Endothelial cell (in vitro differentiated cells): ENCODE data around the gene CEACAM1. TPM values are rescaled to one million over a fixed set of nuclear protein-coding genes. Genes with fewer than 3 reads are reported as not detected.
A peak's percentile ranks its signal among the peaks of the same experiment; 100 is the strongest.

Source experiments
- DNase-seq: peaks from one replicate; pipeline ENCODE4 v3.0.0; 2021; ENCODE audit warnings: low spot score
- H3K27ac Mint-ChIP-seq: one replicate; pipeline ENCODE4 v1.8.0; 2021; ENCODE audit warnings: mixed read lengths, inconsistent platforms; ENCODE audit not compliant: unreplicated experiment
- H3K27me3 Mint-ChIP-seq: one replicate; pipeline ENCODE4 v1.8.0; 2021; ENCODE audit warnings: mild to moderate bottlenecking, moderate library complexity, mixed read lengths, inconsistent platforms; ENCODE audit not compliant: unreplicated experiment
- H3K36me3 Mint-ChIP-seq: one replicate; pipeline ENCODE4 v1.8.0; 2021; ENCODE audit warnings: mild to moderate bottlenecking, low read depth, mixed read lengths, inconsistent platforms; ENCODE audit not compliant: unreplicated experiment
- H3K4me1 Mint-ChIP-seq: one replicate; pipeline ENCODE4 v1.8.0; 2021; ENCODE audit warnings: mild to moderate bottlenecking, mixed read lengths, inconsistent platforms; ENCODE audit not compliant: unreplicated experiment
- H3K4me3 Mint-ChIP-seq: one replicate; pipeline ENCODE4 v1.8.0; 2021; ENCODE audit warnings: mild to moderate bottlenecking, mixed read lengths, inconsistent platforms; ENCODE audit not compliant: unreplicated experiment
- H3K9me3 Mint-ChIP-seq: one replicate; pipeline ENCODE4 v1.8.0; 2021; ENCODE audit warnings: mixed read lengths, inconsistent platforms; ENCODE audit not compliant: unreplicated experiment
- long read RNA-seq: library from polyadenylated mRNA; unstranded; transcript quantifications from one replicate; pipeline ENCODE4 v2.0.0, GENCODE V29; 2020; ENCODE audit not compliant: unreplicated experiment
- total RNA-seq: library from RNA; stranded (reverse); fragmentation: NEBNext Ultra II Directional; extraction: Animal tissue kit (Norgen Biotek cat#: 25700); gene quantifications from one replicate; pipeline ENCODE4 v1.2.1, GENCODE V29; 2021; ENCODE audit not compliant: unreplicated experiment
- TF ChIP-seq, protein P1 (sequence below): fragments of 200-600 bp; sonication (generic); IDR thresholded peaks from one replicate; pipeline ENCODE4 v1.5.0; 2021; ENCODE audit warnings: antibody characterized with exemption; ENCODE audit not compliant: unreplicated experiment

Gene CEACAM1
- total RNA-seq, result 9.3 TPM
- long read RNA-seq, partial matches to known transcripts, result 0 of 3 reads
- long read RNA-seq, other reads (novel, unspliced or antisense), result 1 of 3 reads

- H3K4me1 Mint-ChIP-seq, result peaks cover 27% of the 10 kb centered on the region
Measured at GRCh38 chr19:42528354-42529247, at the start of gene CEACAM1. CEACAM1 (minus strand) TSS chr19:42528481; CDS start chr19:42528374, 107 bp downstream.

GRCh38 chr19:42577016-42577415 is 48.7 kb upstream of the CEACAM1 start:
- H3K36me3 Mint-ChIP-seq, result no peaks in the 10 kb centered on the region
- no peak overlapping the region for H3K4me3 Mint-ChIP-seq
- no peak overlapping the region for H3K27ac Mint-ChIP-seq
- H3K9me3 Mint-ChIP-seq, result no peaks in the 10 kb centered on the region
- peaks cover 8% of the 10 kb centered on the region for H3K4me1 Mint-ChIP-seq
- no peak for DNase-seq
- TF ChIP-seq, protein P1, sequence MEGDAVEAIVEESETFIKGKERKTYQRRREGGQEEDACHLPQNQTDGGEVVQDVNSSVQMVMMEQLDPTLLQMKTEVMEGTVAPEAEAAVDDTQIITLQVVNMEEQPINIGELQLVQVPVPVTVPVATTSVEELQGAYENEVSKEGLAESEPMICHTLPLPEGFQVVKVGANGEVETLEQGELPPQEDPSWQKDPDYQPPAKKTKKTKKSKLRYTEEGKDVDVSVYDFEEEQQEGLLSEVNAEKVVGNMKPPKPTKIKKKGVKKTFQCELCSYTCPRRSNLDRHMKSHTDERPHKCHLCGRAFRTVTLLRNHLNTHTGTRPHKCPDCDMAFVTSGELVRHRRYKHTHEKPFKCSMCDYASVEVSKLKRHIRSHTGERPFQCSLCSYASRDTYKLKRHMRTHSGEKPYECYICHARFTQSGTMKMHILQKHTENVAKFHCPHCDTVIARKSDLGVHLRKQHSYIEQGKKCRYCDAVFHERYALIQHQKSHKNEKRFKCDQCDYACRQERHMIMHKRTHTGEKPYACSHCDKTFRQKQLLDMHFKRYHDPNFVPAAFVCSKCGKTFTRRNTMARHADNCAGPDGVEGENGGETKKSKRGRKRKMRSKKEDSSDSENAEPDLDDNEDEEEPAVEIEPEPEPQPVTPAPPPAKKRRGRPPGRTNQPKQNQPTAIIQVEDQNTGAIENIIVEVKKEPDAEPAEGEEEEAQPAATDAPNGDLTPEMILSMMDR, result no peak
- no peaks in the 10 kb centered on the region for H3K27me3 Mint-ChIP-seq

More at GRCh38 chr19:42528354-42529247, at the start of gene CEACAM1:
- Mint-ChIP-seq H3K36me3 (peaks cover 17% of the 10 kb centered on the region), H3K27ac (peak within 1 kb of the TSS; percentile 79), H3K4me3 (peak within 1 kb of the TSS; percentile 54), H3K9me3 (no peaks in the 10 kb centered on the region), H3K27me3 (peaks cover 2% of the 10 kb centered on the region)
- TF ChIP-seq, protein P1, result no peak
- DNase-seq, result peak; percentile 49

- DNase-seq, result no peak
- Mint-ChIP-seq H3K4me3 (no peak overlapping the region), H3K4me1 (peaks cover 8% of the 10 kb centered on the region), H3K36me3 (no peaks in the 10 kb centered on the region), H3K27ac (no peak overlapping the region), H3K9me3 (no peaks in the 10 kb centered on the region), H3K27me3 (no peaks in the 10 kb centered on the region)
- TF ChIP-seq, protein P1, result no peak
Measured at GRCh38 chr19:42576241-42576640, 48.0 kb upstream of the CEACAM1 start.

- TF ChIP-seq, protein P1, result no peak
- H3K9me3 Mint-ChIP-seq, result no peaks in the 10 kb centered on the region
- H3K4me3 Mint-ChIP-seq, result no peak overlapping the region
- no peak overlapping the region for H3K27ac Mint-ChIP-seq
- H3K36me3 Mint-ChIP-seq, result no peaks in the 10 kb centered on the region
- peaks cover 3% of the 10 kb centered on the region for H3K27me3 Mint-ChIP-seq
- H3K4me1 Mint-ChIP-seq, result peaks cover 8% of the 10 kb centered on the region
- no peak for DNase-seq
Measured at GRCh38 chr19:42573642-42574041, 45.4 kb upstream of the CEACAM1 start.

DNA sequence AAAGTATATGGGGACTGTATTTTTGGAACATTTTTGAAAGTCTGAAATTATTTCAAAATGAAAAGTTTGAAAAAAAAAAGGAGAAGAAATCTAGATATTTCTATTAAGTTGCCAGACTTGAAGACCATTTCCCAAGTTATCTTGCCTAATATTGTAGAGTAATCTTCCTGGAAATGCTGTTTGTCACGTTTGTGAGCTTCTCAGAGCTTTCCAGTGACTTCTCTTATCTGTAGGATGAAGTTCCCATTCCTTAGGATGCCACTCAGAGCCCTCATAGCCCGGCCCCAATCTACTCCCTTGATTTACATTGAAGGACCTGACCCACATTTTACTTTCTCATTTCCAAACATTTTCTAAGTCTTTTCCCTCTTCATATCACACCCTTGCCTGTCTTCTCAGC is 42.8 kb upstream of the CEACAM1 start:
- DNase-seq, result no peak
- H3K27me3 Mint-ChIP-seq, result peaks cover 3% of the 10 kb centered on the region
- H3K4me1 Mint-ChIP-seq, result peaks cover 4% of the 10 kb centered on the region

More for the DNA sequence above, 42.8 kb upstream of the CEACAM1 start:
- TF ChIP-seq, protein P1, result no peak
- H3K36me3 Mint-ChIP-seq, result no peaks in the 10 kb centered on the region
- H3K4me3 Mint-ChIP-seq, result no peak overlapping the region
- H3K27ac Mint-ChIP-seq, result no peak overlapping the region
- H3K9me3 Mint-ChIP-seq, result no peaks in the 10 kb centered on the region
